RWPE1 (cell line): ENCODE measurements around the gene SNRPB.

Source experiments
- CTCF ChIA-PET: fragments of 350-600 bp; sonication (Branson Sonifier 250); formaldehyde crosslinking; extraction: SDS; loops from one replicate; lab custom pipeline; 2021; lab: Yijun Ruan, JAX
- POLR2A ChIA-PET: fragments of 400-600 bp; formaldehyde crosslinking; extraction: SDS; loops from one replicate; lab custom pipeline; 2020; ENCODE audit warnings: antibody characterized with exemption; ENCODE audit not compliant: low non-redundant PET; lab: Yijun Ruan, JAX
- DNase-seq: peaks from one replicate; pipeline ENCODE4 v3.0.0; 2012; ENCODE audit warnings: low spot score
- H3K27ac ChIP-seq: fragments of 450-650 bp; 2 replicates; pipeline ENCODE4 v1.5.1; 2017
- TF ChIP-seq, protein P1 (sequence below): fragments of 450-650 bp; conservative IDR thresholded peaks from 2 replicates; pipeline ENCODE4 v1.5.1; 2017; ENCODE audit warnings: low read depth, mild to moderate bottlenecking

Gene SNRPB

DNA sequence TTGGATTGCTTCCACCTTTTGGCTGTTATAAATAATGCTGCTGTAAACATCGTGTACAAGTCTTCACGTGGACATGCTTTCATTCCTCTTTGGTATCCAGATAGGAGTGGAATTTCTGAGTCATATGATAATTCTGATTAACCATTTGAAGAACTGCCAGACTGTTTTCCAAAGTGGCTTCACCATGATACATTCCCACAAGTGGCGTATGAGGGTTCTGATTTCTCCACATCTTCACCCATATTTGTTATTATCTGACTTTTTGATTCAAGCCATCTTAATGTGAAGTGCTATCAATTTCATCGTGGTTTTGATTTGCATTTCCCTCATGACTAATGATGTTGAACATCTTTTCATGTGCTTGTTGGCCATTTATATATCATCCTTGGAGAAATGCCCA, 2.9 kb upstream of the SNRPB start:
- DNase-seq: peak; percentile 17
- POLR2A ChIA-PET: no interaction called here

DNA sequence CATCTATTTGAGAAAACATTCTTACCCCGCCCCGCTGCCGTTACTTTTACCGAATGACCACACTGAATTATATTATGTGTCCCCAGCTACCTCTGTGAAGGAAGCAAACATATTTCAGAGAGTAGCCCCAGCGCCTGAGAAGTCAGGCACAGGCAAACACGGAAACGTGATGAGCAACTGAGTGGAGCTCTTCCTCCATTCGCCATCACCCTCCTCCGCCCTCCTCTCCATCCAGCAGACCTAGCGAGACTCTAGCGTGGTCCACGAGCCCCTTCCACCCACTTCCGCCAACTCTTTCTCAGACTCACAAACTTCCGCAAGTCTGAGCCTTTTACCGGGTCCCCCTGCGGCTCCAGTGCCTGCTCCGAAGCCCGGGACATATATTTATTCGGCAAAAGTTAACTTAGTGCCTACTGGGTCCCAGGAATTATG, 582 bp downstream of the SNRPB start:
- TF ChIP-seq, protein P1, sequence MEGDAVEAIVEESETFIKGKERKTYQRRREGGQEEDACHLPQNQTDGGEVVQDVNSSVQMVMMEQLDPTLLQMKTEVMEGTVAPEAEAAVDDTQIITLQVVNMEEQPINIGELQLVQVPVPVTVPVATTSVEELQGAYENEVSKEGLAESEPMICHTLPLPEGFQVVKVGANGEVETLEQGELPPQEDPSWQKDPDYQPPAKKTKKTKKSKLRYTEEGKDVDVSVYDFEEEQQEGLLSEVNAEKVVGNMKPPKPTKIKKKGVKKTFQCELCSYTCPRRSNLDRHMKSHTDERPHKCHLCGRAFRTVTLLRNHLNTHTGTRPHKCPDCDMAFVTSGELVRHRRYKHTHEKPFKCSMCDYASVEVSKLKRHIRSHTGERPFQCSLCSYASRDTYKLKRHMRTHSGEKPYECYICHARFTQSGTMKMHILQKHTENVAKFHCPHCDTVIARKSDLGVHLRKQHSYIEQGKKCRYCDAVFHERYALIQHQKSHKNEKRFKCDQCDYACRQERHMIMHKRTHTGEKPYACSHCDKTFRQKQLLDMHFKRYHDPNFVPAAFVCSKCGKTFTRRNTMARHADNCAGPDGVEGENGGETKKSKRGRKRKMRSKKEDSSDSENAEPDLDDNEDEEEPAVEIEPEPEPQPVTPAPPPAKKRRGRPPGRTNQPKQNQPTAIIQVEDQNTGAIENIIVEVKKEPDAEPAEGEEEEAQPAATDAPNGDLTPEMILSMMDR: no peak
- ChIA-PET CTCF (interaction anchor here (1.4 kb wide), 1 partner anchor 18 kb away, joined by 4 read pairs; no protein-coding TSS in a partner anchor), POLR2A (interaction anchor here (0.6 kb wide), 1 partner anchor 781 kb away, joined by 3 read pairs; no protein-coding TSS in a partner anchor)

More for the DNA sequence above, 2.9 kb upstream of the SNRPB start:
- CTCF ChIA-PET: no interaction called here
- H3K27ac ChIP-seq: no peak overlapping the region
- TF ChIP-seq, protein P1: no peak

DNA sequence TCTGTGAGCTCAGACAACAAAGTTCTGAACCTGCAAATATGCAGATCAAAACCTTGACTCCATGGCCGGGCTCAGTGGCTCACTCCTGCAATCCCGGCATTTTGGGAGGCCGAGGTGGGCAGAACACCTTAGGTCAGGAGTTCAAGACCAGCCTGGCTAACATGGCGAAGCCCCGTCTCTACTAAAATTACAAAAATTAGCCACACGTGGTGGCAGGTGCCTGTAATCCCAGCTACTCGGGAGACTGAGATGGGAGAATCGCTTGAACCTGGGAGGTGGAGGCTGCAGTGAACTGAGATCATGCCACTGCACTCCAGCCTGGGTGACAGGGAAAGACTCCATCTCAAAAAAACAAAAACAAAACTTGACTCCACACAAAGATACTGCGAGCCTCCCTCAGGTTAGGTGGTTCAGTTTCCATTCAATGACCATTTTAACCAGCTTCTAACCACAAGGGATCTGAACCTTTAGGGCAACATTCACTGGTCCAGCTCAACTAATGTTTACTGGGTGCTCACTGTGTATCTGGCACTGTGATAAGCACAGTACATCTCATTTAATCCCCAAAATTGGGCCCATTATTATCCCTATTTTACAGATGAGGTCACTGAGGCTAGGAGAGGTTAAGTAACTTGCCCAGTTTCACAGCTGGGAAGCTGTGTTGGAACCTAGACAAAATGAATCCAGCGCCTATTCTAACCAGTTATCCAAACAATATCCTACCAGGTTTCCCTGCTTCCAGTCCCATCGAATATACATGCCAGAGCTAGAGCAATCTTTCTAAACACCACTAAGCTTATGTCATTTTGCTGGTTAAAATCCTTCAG, 1.8 kb downstream of the SNRPB start:
- H3K27ac ChIP-seq: peak overlapping the region; percentile 91
- ChIA-PET POLR2A (no interaction called here), CTCF (interaction anchor here (1.4 kb wide), 1 partner anchor 17 kb away, joined by 8 read pairs; no protein-coding TSS in a partner anchor)
- TF ChIP-seq, protein P1: no peak
- no peak for DNase-seq

More for the DNA sequence above, 582 bp downstream of the SNRPB start:
- peak; percentile 68 for DNase-seq
- peak overlapping the region; percentile 91 for H3K27ac ChIP-seq

DNA sequence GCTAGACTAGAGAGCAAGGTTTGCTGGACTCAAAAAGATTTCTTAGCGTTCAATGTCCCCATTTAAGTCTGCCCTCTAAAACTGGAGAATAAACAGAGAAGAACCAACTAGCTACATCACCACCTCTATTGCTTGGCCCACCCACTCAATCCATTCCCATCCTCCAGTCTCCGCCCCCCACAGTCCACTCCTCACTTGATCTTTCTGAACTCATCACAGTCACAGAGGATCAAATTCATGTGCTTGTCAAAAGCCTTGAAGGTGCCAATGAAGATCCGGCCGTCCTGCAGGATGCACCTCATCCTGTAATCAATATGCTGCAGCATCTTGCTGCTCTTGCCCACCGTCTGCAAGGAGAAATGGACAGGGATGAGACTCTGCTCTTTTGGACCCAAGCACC, 3.2 kb downstream of the SNRPB start:
- no peak for DNase-seq
- TF ChIP-seq, protein P1: no peak
- POLR2A ChIA-PET: no interaction called here
- CTCF ChIA-PET: interaction anchor here (0.6 to 1.4 kb wide), 2 partner anchors 12 to 449 kb away, joined by 3 to 4 read pairs; no protein-coding TSS in a partner anchor
- H3K27ac ChIP-seq: no peak overlapping the region

DNA sequence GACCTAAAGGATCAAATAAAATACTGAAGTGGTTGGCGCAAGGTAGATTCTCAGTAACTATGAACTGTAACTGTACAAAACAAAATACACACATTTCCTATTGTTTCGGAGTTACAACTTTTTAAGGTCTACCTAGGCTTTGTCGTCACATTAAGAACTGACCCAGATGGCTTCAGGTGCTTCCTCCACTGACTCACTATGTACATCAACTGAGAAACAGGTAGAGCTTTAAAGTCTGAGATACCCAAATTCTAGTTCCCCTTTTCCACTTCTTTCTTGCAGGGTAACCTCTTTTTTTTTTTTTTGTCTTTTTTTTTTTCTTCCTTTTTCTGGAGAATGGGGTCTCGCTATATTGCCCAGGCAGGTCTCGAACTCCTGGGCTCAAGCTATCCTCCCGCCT, 5.5 kb downstream of the SNRPB start:
- CTCF ChIA-PET: no interaction called here
- POLR2A ChIA-PET: no interaction called here
- TF ChIP-seq, protein P1: no peak
- no peak for DNase-seq
- no peak overlapping the region for H3K27ac ChIP-seq

DNA sequence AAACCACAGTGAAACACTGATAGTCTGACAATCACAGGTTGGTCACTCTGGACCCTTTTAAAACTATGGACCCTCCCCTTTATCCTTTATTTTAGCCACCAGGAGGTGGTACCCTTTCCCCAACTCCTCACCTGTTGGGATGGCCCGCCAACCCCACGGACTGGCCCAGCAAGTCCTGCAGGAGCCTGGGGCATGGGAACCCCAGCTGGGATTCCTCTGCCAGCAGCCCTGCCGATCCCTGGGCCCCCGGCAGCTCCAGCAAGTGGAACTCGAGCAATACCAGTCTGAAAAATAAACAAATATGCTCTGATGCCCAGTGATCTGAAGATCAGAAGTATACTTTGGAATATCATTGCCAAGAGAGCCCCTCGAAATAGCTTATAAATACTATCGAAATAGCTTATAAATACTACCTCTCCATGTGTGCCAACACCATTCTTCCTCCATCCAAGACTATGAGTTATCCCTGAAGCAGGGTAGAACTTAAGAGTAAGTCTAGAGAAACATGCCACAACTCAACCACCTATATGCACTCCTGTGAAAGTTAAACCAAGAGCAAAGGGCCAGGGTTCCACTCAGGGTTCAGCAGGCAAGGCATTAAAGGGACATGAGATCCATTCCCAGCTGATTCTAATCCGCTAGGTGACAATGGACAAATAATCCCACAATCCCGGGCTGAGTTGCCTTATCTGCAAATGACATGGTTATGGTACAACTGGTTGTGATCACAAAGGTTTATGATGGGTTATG, 6.8 kb downstream of the SNRPB start:
- no peak overlapping the region for H3K27ac ChIP-seq
- DNase-seq: no peak
- TF ChIP-seq, protein P1: no peak
- POLR2A ChIA-PET: no interaction called here
- CTCF ChIA-PET: interaction anchor here (0.9 kb wide), 1 partner anchor 210 kb away, joined by 3 read pairs; no protein-coding TSS in a partner anchor
